K562 (cell line): Measurements from ENCODE around the gene MGRN1. TPM values are rescaled to one million over a fixed set of nuclear protein-coding genes. Genes with fewer than 3 reads are reported as not detected.

Source experiments
- ATAC-seq: fragments of 200-7000 bp; cut with Tn5 transposase; 3 replicates; pipeline ENCODE4 v1.9.1; 2020; ENCODE audit warnings: moderate library complexity
- BruUV-seq: library from RNA; stranded (reverse); fragments of 400-500 nt; replicated peaks from 2 replicates; lab custom pipeline; 2021; lab: Mats Ljungman, UMichigan
- CTCF ChIA-PET: fragments of 300-600 bp; formaldehyde crosslinking; extraction: SDS; loops from one replicate; lab custom pipeline; 2021; ENCODE audit warnings: low intra/inter-chr PET ratio; lab: Yijun Ruan, JAX
- POLR2A ChIA-PET: fragments of 300-600, 350-650 bp; sonication (Branson Sonifier 250); formaldehyde crosslinking; extraction: SDS; loops from one replicate; lab custom pipeline; 2021; ENCODE audit warnings: antibody characterized with exemption, inconsistent platforms; lab: Yijun Ruan, JAX
- DNase-seq, 4 experiments: peaks; one replicate each; pipeline versions ENCODE4 v3.0.0 to v3.0.0-alpha.2; 2011 to 2018; ENCODE audit warnings: low spot score in 3 of 4, mixed read lengths in 3 of 4; ENCODE audit errors: extremely low read depth in 1 of 4
- FAIRE-seq: peaks from 2 replicates; lab custom pipeline; 2011; peaks lifted over from hg19 to GRCh38; lab: Jason Lieb, UNC
- H2AFZ ChIP-seq: 2 replicates; pipeline ENCODE4 v1.6.0; 2011; ENCODE audit warnings: low read depth, low read length, control low read depth, inconsistent platforms
- H3K27ac ChIP-seq: fragments of 200-600 bp; 3 replicates; pipeline ENCODE4 v1.8.0; 2011; ENCODE audit warnings: low read depth, mild to moderate bottlenecking, control low read depth, inconsistent platforms, low read length, moderate library complexity, mixed read lengths; ENCODE audit errors: extremely low read depth
- H3K27me3 ChIP-seq, 2 experiments: fragments of 300-600 bp in 1 of 2; 2 replicates in 1 of 2; 3 replicates in 1 of 2; pipeline versions ENCODE4 v1.6.0 to v1.8.0; 2011; ENCODE audit warnings: inconsistent platforms in 2 of 2, low read length in 2 of 2, mild to moderate bottlenecking in 1 of 2, mixed read lengths in 1 of 2, moderate library complexity in 1 of 2; ENCODE audit not compliant: control insufficient read depth in 2 of 2, insufficient read depth in 2 of 2
- H3K36me3 ChIP-seq: fragments of 300-600 bp; 3 replicates; pipeline ENCODE4 v1.8.0; 2011; ENCODE audit warnings: mild to moderate bottlenecking, low read length, inconsistent platforms; ENCODE audit not compliant: control insufficient read depth, insufficient read depth
- H3K4me1 ChIP-seq, 2 experiments: fragments of 200-600 bp in 1 of 2; replicated peaks in 1 of 2; 2 replicates in 1 of 2; 3 replicates in 1 of 2; pipeline versions ENCODE4 v1.5.1 to v1.8.0; 2011; ENCODE audit warnings: inconsistent platforms in 2 of 2, low read length in 2 of 2, mild to moderate bottlenecking in 1 of 2, mixed read lengths in 1 of 2, moderate library complexity in 1 of 2; ENCODE audit not compliant: control insufficient read depth in 2 of 2, insufficient read depth in 2 of 2
- H3K4me2 ChIP-seq: 2 replicates; pipeline ENCODE4 v1.6.1; 2011; ENCODE audit warnings: low read length, control low read depth, inconsistent platforms, mixed read lengths; ENCODE audit not compliant: insufficient read depth
- H3K4me3 ChIP-seq: fragments of 200-600 bp; sonication (generic), shearing (Covaris generic); 2 replicates; pipeline ENCODE4 v1.5.1; 2016; ENCODE audit warnings: control low read depth, inconsistent platforms
- H3K79me2 ChIP-seq: fragments of 200-600 bp; 3 replicates; pipeline ENCODE4 v1.8.0; 2011; ENCODE audit warnings: low read length, inconsistent platforms; ENCODE audit not compliant: control insufficient read depth, insufficient read depth
- H3K9ac ChIP-seq, 2 experiments: 2 replicates each; pipeline versions ENCODE4 v1.6.0 to v1.6.1; 2011; ENCODE audit warnings: low read depth in 2 of 2, low read length in 2 of 2, control low read depth in 1 of 2, inconsistent platforms in 1 of 2, mild to moderate bottlenecking in 1 of 2, mixed read lengths in 1 of 2; ENCODE audit not compliant: insufficient read depth in 1 of 2
- H3K9me1 ChIP-seq: one replicate; pipeline ENCODE4 v1.6.0; 2011; ENCODE audit warnings: inconsistent platforms, mild to moderate bottlenecking, low read length, moderate library complexity; ENCODE audit not compliant: control insufficient read depth, insufficient read depth
- H3K9me3 ChIP-seq: replicated peaks from 2 replicates; pipeline ENCODE4 v1.5.1; 2011; ENCODE audit warnings: low read depth, low read length, inconsistent platforms; ENCODE audit not compliant: control insufficient read depth, insufficient read depth
- H4K20me1 ChIP-seq: replicated peaks from 2 replicates; pipeline ENCODE4 v1.6.1; 2011; ENCODE audit warnings: low read length, inconsistent platforms, mixed read lengths; ENCODE audit not compliant: control insufficient read depth, insufficient read depth
- ATF3 ChIP-seq, 2 experiments: fragments of 450-650 bp in 1 of 2; sonication (generic) in 1 of 2; formaldehyde crosslinking in 1 of 2; IDR thresholded peaks in 1 of 2; conservative IDR thresholded peaks in 1 of 2; 2 replicates each; pipeline versions ENCODE4 v1.6.1 to v1.8.1; 2016 to 2023; ENCODE audit warnings: mild to moderate bottlenecking in 2 of 2, moderate library complexity in 2 of 2, inconsistent platforms in 1 of 2, missing genetic modification reagents in 1 of 2
- NR1H2 ChIP-seq: sonication (generic); formaldehyde crosslinking; IDR thresholded peaks from 2 replicates; pipeline ENCODE4 v1.4.0; 2020; ENCODE audit warnings: mild to moderate bottlenecking, missing genetic modification reagents
- RUNX1 ChIP-seq: sonication (generic); IDR thresholded peaks from 2 replicates; pipeline ENCODE4 v1.6.1; 2016; ENCODE audit warnings: antibody characterized with exemption, low read depth
- SNAPC5 ChIP-seq: fragments of 250-450 bp; sonication (Bioruptor Pico); IDR thresholded peaks from 2 replicates; pipeline ENCODE4 v1.8.0; 2021; ENCODE audit warnings: moderate library complexity, mild to moderate bottlenecking, inconsistent platforms
- ZBTB34 ChIP-seq: fragments of 250-450 bp; sonication (Bioruptor Pico); IDR thresholded peaks from 2 replicates; pipeline ENCODE4 v1.8.0; 2021; ENCODE audit warnings: mild to moderate bottlenecking, moderate library complexity
- ZBTB43 ChIP-seq: sonication (generic); formaldehyde crosslinking; IDR thresholded peaks from 2 replicates; pipeline ENCODE4 v1.8.0; 2023; ENCODE audit warnings: mild to moderate bottlenecking, missing genetic modification reagents
- ZNF407 ChIP-seq: fragments of 450-650 bp; IDR thresholded peaks from 2 replicates; pipeline ENCODE4 v1.6.1; 2016; ENCODE audit warnings: low read depth
- ZNF778 ChIP-seq: fragments of 450-650 bp; formaldehyde crosslinking; IDR thresholded peaks from 2 replicates; pipeline ENCODE4 v1.4.0; 2020; ENCODE audit warnings: mild to moderate bottlenecking, moderate library complexity
- WGBS: fragments of 100-300 bp; shearing (Covaris generic); methylation state at CpG from one replicate; pipeline ENCODE4 v1.1.6; 2016; ENCODE audit warnings: low coverage, mixed read lengths; ENCODE audit not compliant: insufficient coverage; ENCODE audit errors: missing lambda C conversion rate; 5-methylcytosine and 5-hydroxymethylcytosine counted together
- in situ Hi-C: fragments of 300-500 bp; cut with MboI; formaldehyde crosslinking; loops from 4 replicates; pipeline ENCODE4 v1.15.0; 2018; ENCODE audit warnings: inconsistent platforms, mixed read lengths
- intact Hi-C: fragments of 100-400 bp; cut with micrococcal nuclease; formaldehyde crosslinking; loops from 2 replicates; pipeline ENCODE4 v1.14.2; 2022
- polyA plus RNA-seq, 8 experiments: library from polyadenylated mRNA; depleted of rRNA in 4 of 8; stranded (reverse) in 5 of 8; unstranded in 3 of 8; fragments of >200 nt; fragmentation: Nextera tagmentation in 2 of 8; fragmentation: Illumina TruSeq in 1 of 8; extraction: Ambion mirVana in 2 of 8; extraction: Trizol in 1 of 8; gene quantifications; 2 replicates each; pipeline versions ENCODE4 v1.2.1 to v1.2.3, GENCODE V29; 2011 to 2014; ENCODE audit warnings: inconsistent platforms in 1 of 8, missing spikeins in 1 of 8
- total RNA-seq, 7 experiments: library from RNA; depleted of rRNA in 6 of 7; stranded (reverse); fragments of >200 nt in 6 of 7; fragmentation: Illumina TruSeq in 2 of 7; extraction: Trizol in 2 of 7; gene quantifications; 2 replicates each; pipeline versions ENCODE4 v1.2.1 to v1.2.3, GENCODE V29; 2011 to 2021; ENCODE audit warnings: low replicate concordance in 1 of 7

Gene MGRN1
- total and polyA plus RNA-seq, 9 of the 15 experiments (the other 6 are each of a cell fraction or from before 2014, with no cell fraction given), result 0.15 to 37.9 (median 6.0) TPM

- in situ Hi-C loops, result no loop called here
- H3K36me3 ChIP-seq, result peaks cover 49% of the 10 kb centered on the region; the same call in 2 of the 3 replicates
- H2AFZ ChIP-seq, result no peak overlapping the region
- TF ChIP-seq ATF3 (IDR thresholded peaks at IDR 0.05) (no peak), ATF3 (CRISPR knock-in tag; conservative IDR thresholded peaks at IDR 0.05) (no peak), ZBTB34 (no peak), ZNF778 (CRISPR knock-in tag) (no peak), NR1H2 (no peak), ZBTB43 (CRISPR knock-in tag) (no peak), ZNF407 (no peak), RUNX1 (no peak), SNAPC5 (CRISPR knock-in tag) (no peak)
These were observed 61.3 kb downstream of the MGRN1 start for GRCh38 chr16:4685776-4686496.

More at GRCh38 chr16:4685776-4686496, 61.3 kb downstream of the MGRN1 start:
- no peak for ATAC-seq
- no peak overlapping the region for H3K27ac ChIP-seq
- H3K9ac ChIP-seq, result peak overlapping the region in 1 of 2 experiments; percentile 1; a peak in 1 of 4 replicates
- no peaks in the 10 kb centered on the region for H4K20me1 ChIP-seq
- H3K4me3 ChIP-seq, result no peak overlapping the region
- BruUV-seq, result no TSS peak
- H3K4me2 ChIP-seq, result no peak overlapping the region
- H3K4me1 ChIP-seq, result peaks cover 0 to 39% of the 10 kb centered on the region in 2 experiments; a peak in 2 of 5 replicates
- intact Hi-C loops, result no loop called here
- no peak for DNase-seq
- no peaks in the 10 kb centered on the region for H3K9me1 ChIP-seq
- 93% methylated on average over 25 of the region's 38 CpGs for WGBS
- no peak for FAIRE-seq
- no peaks in the 10 kb centered on the region for H3K9me3 ChIP-seq
- no peaks in the 10 kb centered on the region for H3K27me3 ChIP-seq
- ChIA-PET CTCF (no interaction called here), POLR2A (interaction anchor here (1.3 kb wide), 1 partner anchor 10 kb away, joined by 3 read pairs; no protein-coding TSS in a partner anchor)
- no peaks in the 10 kb centered on the region for H3K79me2 ChIP-seq
